Chondrocyte (in vitro differentiated cells): ENCODE measurements around the gene GLOD5. TPM values are rescaled to one million over a fixed set of nuclear protein-coding genes. Genes with fewer than 3 reads are reported as not detected.

Experiments used
- DNase-seq: peaks from one replicate; pipeline ENCODE4 v3.0.0; 2021; ENCODE audit warnings: mixed read lengths, low spot score
- H3K27ac Mint-ChIP-seq: one replicate; pipeline ENCODE4 v1.8.0; 2021; ENCODE audit warnings: mild to moderate bottlenecking, moderate library complexity, mixed read lengths; ENCODE audit not compliant: unreplicated experiment
- H3K27me3 Mint-ChIP-seq: 2 replicates; pipeline ENCODE4 v1.8.0; 2021; ENCODE audit warnings: low read depth, mixed read lengths
- H3K36me3 Mint-ChIP-seq: 2 replicates; pipeline ENCODE4 v1.8.0; 2021; ENCODE audit warnings: low read depth, mixed read lengths
- H3K4me1 Mint-ChIP-seq: 2 replicates; pipeline ENCODE4 v1.8.0; 2021; ENCODE audit warnings: low read depth, mild to moderate bottlenecking, mixed read lengths
- H3K4me3 Mint-ChIP-seq: one replicate; pipeline ENCODE4 v1.8.0; 2021; ENCODE audit warnings: mild to moderate bottlenecking, moderate library complexity, mixed read lengths; ENCODE audit not compliant: unreplicated experiment
- H3K9me3 Mint-ChIP-seq: 2 replicates; pipeline ENCODE4 v1.8.0; 2021; ENCODE audit warnings: low read depth, mixed read lengths
- CTCF ChIP-seq: fragments of 200-600 bp; sonication (generic); IDR thresholded peaks from 2 replicates; pipeline ENCODE4 v1.5.0; 2021; ENCODE audit warnings: antibody characterized with exemption, mild to moderate bottlenecking, moderate library complexity
- total RNA-seq: library from RNA; stranded (reverse); gene quantifications from 3 replicates; pipeline ENCODE4 v1.2.1, GENCODE V29; 2021

GLOD5 gene
- total RNA-seq, 1 donor from 2014 or later: not detected

DNA sequence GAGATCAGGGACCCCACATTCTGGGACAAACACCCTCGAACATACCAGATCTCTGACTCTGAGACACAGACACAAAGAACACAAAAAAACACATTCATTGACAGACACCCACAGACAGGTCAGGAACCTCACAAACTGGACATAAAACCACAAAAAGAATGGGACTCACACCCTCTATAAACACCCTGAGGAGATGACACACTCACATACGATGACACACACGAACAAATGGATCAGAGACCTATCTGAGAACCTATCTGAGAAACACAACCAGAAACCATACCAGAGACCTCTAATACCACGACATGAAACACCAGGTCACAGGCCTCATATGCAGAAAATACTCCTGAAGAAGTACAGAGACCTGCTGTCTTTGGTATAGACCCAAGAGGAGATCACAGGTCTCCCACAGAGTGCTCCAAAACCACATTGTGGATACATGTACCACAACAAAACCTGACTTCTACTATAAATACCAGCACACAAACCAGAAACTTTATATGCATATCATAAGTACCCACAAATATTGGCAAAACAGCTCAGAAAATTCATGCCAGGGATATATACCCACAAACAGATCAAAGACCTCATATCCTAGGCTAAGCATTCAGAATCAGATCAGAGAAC, 45.6 kb upstream of the GLOD5 start:
- H3K36me3 Mint-ChIP-seq: no peaks in the 10 kb centered on the region
- H3K27ac Mint-ChIP-seq: no peak overlapping the region
- H3K4me1 Mint-ChIP-seq: peaks cover 17% of the 10 kb centered on the region
- H3K27me3 Mint-ChIP-seq: no peaks in the 10 kb centered on the region
- H3K9me3 Mint-ChIP-seq: peaks cover 24% of the 10 kb centered on the region
- DNase-seq: no peak
- H3K4me3 Mint-ChIP-seq: no peak overlapping the region
- no peak for TF ChIP-seq CTCF

DNA sequence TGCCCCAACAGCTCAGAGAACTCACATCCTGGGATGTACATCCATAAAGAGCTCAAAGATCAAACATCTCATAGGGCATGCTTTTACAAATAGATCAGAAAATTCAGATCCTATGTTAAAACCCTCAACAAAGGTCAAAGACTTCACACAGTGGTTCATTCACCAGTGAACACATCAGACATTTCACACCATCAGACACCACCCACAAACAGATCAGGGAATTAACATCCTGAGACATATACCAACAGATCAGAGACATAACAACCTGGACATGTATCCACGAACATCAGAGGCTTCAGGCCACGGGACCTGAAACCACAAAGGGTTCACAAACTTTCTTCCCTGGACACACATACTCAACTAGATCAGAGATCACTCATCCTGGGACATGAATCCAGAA, 41.6 kb upstream of the GLOD5 start:
- peaks cover 13% of the 10 kb centered on the region for H3K9me3 Mint-ChIP-seq
- no peak for DNase-seq
- no peak overlapping the region for H3K27ac Mint-ChIP-seq
- no peak for TF ChIP-seq CTCF
- no peak overlapping the region for H3K4me3 Mint-ChIP-seq
- H3K4me1 Mint-ChIP-seq: peaks cover 10% of the 10 kb centered on the region
- no peaks in the 10 kb centered on the region for H3K27me3 Mint-ChIP-seq
- H3K36me3 Mint-ChIP-seq: no peaks in the 10 kb centered on the region

GRCh38 chrX:48720577-48721250, 40.8 kb upstream of the GLOD5 start:
- no peak overlapping the region for H3K4me3 Mint-ChIP-seq
- DNase-seq: no peak
- H3K4me1 Mint-ChIP-seq: peaks cover 5% of the 10 kb centered on the region
- no peak overlapping the region for H3K27ac Mint-ChIP-seq
- TF ChIP-seq CTCF: no peak
- H3K36me3 Mint-ChIP-seq: no peaks in the 10 kb centered on the region
- H3K27me3 Mint-ChIP-seq: no peaks in the 10 kb centered on the region
- peaks cover 9% of the 10 kb centered on the region for H3K9me3 Mint-ChIP-seq

GRCh38 chrX:48721916-48722315, 39.6 kb upstream of the GLOD5 start:
- Mint-ChIP-seq H3K4me3 (no peak overlapping the region), H3K27ac (no peak overlapping the region), H3K9me3 (peaks cover 5% of the 10 kb centered on the region), H3K36me3 (no peaks in the 10 kb centered on the region), H3K4me1 (no peaks in the 10 kb centered on the region), H3K27me3 (no peaks in the 10 kb centered on the region)
- TF ChIP-seq CTCF: no peak
- no peak for DNase-seq

- Mint-ChIP-seq H3K36me3 (no peaks in the 10 kb centered on the region), H3K9me3 (peaks cover 3% of the 10 kb centered on the region), H3K4me1 (no peaks in the 10 kb centered on the region), H3K27me3 (no peaks in the 10 kb centered on the region), H3K27ac (no peak overlapping the region), H3K4me3 (no peak overlapping the region)
- DNase-seq: no peak
- no peak for TF ChIP-seq CTCF
Observed at GRCh38 chrX:48726596-48726995, 35.0 kb upstream of the GLOD5 start.
